ENCODE measurements around the gene SHCBP1L.
"Not testable (repeated sequence)": the region's sequence is repeated elsewhere in the genome, so short reads cannot be mapped to it uniquely, and the experiment has no call there.

Gene SHCBP1L

GRCh38 chr1:182962554-182963115, 9.7 kb upstream of the SHCBP1L start:
- DNase-seq = peak; percentile 34

GRCh38 chr1:182960046-182960445, 7.1 kb upstream of the SHCBP1L start:
- no peak for DNase-seq

DNA sequence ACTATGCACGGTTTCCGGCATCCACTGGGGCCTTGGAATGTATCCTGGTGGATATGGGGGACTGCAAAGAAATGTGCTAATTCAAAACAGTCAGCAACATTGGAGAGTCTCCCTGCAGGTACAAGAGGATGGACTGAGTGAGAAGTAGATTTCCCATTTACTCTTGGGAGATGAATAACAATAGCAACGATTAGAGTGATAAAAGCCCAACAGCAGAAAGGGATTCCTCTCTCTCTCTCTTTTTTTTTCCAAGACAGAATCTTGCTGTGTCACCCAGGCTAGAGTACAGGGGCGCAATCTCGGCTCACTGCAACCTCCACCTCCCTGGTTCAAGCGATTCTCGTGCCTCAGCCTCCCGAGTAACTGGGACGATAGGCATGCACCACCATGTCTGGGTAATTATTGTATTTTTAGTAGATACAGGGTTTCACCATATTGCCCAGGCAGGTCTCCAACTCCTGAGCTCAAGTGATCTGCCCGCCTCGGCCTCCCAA, 5.0 kb upstream of the SHCBP1L start:
- no peak for DNase-seq

DNA sequence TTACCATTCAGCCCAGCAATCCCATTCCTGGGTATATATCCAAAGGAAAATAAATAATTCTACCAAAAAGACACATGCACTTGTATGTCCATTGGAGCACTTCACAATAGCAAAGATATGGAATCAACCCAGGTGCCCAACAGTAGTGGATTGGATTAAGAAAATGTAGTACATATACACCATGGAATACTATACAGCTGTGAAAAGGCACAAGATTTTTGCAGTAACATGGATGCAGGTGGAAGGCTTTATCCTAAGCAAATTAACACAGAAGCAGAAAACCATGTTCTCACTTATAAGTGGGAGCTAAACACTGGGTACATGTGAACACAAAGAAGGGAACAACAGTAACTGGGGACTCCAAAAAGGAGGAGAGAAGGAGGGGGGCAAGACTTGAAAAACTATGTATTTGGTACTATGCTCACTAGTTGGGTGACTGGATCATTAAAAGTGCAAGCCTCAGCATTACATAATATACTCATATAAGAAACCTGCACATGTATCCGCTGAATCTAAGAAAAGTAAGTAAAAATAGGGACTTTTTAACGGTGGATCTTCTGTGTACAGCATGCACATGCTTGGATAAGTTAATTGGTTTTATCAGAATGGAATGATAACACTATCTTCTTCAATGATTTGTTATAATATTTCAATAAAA, 3.9 kb upstream of the SHCBP1L start:
- no peak for DNase-seq

DNA sequence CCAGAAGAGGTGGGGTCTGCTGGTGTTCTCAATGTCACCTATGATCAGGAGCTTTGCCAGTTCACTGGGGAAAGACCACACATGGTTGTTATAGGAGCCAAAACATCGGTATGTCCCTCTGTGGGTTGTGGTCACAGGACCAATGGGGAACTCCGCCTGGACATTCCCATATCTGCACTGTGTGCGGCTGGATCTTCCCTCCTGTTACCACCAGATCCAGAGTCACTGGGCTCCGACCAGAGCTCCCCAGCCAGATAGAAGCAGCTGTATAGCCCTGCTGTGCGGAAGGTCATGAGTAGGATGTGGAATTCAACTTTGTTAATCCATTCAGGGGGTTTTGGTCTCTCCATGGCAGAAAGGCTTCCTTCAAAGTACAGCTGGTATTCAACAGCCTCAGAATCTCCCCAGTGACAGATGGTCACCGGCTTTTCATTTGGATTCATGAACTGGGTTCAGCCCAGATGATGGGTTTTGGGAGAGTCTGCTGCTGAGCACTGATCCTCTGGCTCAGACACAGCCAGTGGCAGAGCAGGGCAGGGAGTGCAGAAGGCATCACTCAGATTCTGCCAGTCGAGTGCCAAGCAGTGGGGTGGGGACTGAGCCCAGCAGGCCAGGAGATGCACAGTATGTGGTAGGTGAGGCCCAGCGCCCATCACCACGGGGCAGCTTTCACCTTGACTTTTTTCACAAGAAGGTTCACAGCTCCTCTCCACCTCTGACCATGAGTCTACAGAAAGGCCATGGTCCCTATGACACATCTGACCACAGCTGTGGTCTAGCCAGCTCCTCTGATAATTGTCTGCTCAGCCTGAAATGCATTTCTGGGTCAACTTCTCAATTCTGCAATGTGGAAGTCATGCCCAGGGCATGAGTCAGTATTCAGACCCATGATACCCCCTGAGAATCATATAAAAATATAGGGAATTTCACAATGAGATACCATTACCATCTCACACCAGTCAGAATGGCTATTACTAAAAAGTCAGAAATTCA, 2.9 kb upstream of the SHCBP1L start:
- DNase-seq = no peak

DNA sequence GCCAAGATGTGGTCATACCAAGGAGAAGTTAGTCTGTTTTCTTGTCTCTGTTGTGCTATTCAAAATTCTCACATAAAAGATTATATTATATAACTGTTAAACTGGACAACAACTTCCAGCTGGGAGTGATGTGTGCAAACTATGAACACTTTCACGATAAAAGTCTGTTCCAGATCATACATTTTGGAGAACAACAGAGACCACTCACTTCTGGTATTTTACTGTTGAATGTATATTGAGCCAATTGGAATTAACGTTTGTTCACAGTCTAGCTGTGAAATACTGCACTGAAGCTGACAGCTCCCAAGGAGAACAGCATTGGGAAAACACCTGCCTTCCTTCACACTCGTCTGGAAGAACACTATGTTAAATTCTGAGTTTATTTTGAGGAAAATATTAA, 860 bp upstream of the SHCBP1L start:
- DNase-seq = no peak

DNA sequence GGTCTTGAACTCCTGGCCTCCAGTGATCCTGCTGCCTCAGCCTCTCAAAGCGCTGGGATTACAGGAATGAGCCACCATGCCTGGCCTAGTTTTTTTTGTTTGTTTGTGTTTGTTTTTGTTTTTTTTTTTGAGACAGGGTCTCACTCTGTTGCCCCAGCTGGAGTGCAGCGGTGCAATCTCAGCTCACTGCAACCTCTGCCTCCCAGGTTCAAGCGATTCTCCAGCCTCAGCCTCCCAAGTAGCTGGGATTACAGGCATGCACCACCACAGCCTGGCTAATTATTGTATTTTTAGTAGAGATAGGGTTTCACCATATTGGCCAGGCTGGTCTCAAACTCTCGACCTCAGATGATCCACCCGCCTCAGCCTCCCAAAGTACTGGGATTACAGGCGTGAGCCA, 9.6 kb downstream of the SHCBP1L start:
- not testable (repeated sequence) for DNase-seq

DNA sequence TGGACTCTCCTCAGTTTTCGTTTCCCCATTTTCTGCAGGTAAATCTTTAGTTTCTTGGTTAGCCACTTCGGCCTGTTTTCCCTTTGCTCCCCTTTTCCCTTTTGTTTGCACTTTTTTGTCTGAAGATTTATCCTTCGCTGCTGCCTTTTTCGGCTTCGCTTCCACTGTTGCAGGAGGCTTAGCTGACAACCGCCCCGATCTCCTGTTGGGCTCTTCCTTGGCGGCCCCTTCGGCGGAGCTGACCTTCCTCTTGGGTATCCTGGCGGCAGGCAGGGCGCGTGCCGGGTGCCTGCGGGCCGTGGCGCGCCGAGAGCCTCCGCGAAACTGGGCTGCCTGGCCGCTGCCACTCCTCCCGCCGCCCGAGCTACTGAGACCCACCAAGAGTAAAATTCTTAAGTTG, 10.8 kb downstream of the SHCBP1L start:
- DNase-seq = not testable (repeated sequence)

- DNase-seq = no peak
Measured at GRCh38 chr1:182939413-182939812, 13.6 kb downstream of the SHCBP1L start.

DNA sequence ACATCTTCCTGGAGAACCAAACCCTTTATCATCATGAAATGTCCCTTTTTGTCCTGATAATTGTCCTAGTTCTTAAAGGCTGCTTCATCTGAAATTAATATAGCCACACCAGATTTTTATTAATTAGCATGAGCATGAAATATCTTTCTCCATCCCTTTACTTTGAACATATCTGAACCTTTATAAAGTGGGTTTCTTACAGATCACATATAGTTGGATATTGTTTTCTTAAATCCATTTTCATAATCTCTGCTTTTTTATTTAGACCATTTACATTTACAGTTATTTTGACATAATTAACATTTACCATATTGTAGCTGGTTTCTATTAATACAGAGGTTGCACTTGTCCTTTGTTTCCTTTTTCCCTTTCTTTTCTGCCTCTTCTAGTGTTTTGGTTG, 17.2 kb downstream of the SHCBP1L start:
- DNase-seq = no peak

DNA sequence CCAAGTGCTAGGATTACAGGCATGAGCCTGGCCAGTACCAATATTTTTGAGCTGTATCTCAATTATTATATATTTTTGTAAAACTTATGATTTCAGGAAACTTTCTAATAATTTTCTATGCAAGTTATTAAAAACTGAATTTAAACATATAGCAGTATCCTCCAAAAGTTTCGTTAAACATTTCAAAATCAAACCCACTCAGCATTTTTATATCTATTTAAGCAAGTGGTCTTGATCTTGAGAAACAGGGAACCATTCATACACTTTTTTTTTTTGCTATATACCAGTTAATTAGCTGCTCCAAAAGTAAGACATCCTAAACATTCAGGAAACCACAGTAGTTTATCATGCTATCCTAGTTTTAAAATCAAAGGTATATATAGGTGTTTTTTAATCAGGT, 22.0 kb downstream of the SHCBP1L start:
- no peak for DNase-seq

DNA sequence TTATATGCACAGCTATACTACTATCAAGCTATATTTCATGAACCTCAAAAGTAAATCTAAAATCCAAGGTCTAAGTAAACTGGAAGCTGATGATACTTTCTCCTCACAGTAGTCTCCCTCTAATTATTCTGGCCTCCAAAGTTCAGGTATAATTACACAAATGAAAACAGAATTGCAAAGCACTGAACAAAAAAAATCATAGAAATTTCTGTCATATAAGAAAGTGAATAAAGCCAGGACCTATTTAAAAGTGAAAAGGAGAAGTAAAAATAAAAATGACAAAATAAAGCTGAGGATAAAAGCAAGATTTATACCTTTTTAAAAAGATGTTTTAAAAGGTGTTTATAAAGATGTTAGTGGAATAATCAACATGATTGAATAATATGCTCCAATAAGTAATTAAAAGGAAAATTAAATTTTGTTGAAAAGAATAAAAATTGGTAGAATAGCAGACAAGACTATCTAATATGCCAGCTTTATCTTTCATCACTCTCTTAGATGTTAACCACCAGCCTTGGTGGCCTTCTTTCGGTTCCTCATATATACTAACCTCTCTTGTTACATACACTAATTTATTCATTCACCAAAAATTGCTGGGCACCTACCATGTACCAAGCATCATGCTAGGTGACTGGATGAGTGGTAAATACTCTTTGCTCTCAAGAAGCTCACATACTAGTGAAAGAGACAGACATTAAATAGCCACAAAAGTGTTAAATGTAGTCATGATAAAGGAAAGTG, 25.1 kb downstream of the SHCBP1L start:
- DNase-seq = no peak

- DNase-seq = no peak
Measured at GRCh38 chr1:182925661-182926060, 27.3 kb downstream of the SHCBP1L start.

DNA sequence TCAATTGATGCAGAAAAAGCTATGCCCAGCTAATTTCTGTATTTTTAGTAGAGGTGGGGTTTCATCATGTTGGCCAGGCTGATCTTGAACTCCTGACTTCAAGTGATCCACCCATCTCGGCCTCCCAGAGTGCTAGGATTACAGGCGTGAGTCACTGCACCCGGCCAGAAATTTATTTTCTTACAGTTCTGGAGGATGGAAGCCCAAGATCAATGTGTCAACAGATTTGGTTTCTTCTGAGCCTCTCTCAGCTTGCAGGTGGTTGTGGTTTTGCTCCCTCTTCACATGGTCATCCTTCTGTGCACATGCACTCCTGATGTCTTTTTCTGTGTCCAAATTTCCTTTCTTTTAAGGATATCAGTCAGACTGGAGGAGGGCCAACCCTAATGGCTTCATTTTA, 35.6 kb downstream of the SHCBP1L start:
- DNase-seq = no peak

- DNase-seq = no peak
Measured at GRCh38 chr1:182913401-182913800, 39.6 kb downstream of the SHCBP1L start.

DNA sequence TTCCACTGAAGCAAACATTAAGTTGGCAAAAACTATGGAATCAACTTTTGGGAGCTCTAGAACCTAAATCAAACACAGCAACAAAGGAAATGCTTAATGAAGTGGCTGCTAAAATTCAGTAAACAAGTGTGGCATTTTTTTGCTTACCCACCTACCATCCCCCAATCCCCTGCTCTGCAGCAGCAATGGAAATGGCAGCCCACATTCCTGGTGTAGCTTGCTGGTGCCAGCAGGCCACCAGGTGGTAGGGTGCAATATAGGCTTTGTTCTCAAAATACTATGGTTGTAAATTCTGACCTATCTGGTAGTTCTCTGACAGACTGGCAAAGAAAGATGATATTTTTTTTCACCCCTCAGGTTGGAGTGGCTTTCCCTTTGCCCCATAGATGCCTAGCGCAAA, 42.8 kb downstream of the SHCBP1L start:
- no peak for DNase-seq

DNA sequence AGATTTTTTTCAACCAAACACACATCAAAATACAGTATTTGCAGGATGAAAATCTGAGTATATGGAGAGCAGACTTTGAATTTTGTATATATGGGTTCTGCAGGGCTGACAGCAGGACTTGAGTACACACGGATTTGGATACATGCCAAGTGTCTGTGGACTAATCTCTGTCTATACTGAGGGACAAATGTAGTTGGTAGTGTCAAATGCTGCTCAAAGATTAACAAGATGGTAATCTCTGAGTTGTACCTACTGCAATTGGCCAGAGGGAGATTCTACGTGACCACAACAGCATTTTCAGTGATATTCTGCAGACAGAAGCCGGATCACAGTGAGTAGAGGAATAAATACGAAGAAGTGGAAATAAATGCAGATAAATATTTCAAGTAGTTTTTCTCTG, 43.4 kb downstream of the SHCBP1L start:
- DNase-seq = no peak

GRCh38 chr1:182905321-182905720, 47.6 kb downstream of the SHCBP1L start:
- no peak for DNase-seq

- not testable (repeated sequence) for DNase-seq
Measured at GRCh38 chr1:182901946-182902345, 51.0 kb downstream of the SHCBP1L start.

DNA sequence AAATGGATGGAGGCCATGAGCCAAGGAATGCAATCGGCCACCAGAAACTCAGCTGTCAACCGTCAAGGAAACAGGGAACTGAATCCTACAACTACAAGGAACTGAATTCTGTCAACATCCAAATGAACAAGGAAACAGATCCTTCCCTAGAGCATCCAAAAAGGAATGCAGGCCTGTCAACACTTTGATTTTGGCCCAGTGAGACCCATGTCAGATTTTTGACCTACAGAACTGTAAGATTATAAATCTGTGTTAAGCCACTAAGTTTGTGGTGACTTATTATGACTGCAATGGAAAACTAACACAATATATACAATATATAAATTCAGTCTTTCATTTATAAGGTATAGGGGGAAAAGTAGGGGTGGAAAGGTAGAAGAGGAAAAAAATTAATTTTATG, 55.3 kb downstream of the SHCBP1L start:
- no peak for DNase-seq

DNA sequence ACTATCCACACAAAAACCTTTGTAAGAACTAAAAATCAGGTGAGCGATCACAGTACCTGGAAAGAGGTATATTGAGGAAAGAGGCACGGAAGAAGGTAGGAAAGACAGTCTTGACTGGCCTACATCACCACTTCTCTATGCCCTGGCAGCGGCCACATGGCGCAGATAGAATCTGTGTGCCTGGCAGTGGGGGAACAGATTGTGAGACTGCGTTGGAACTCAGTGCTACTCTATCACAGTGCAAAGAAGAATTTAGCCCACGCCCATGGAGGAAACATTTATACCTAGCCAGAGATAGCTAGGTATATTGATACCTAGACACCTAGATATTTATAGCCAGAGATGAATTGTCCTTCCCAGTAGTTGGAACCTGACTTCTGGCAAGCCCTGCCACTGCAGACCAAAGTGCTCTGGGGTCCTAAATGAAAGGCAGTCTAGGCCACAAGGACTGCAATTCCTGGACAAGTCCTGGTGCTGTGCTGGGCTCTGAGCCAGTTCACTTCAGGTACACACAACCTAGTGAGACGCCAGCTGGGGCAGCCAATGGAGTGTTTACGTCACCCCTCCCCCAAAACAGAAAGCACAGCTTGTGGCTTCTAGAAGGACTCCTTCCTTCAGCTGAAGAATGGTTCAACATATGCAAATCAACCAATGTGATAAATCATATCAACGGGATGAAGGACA, 61.9 kb downstream of the SHCBP1L start:
- DNase-seq = no peak

GRCh38 chr1:182889997-182890396, 63.0 kb downstream of the SHCBP1L start:
- peak; percentile 31 for DNase-seq

Data from CD4-positive, alpha-beta T cell treated with Interleukin-17A for 4 hours (primary cell).